Stimulated activated CD8-positive, alpha-beta memory T cell treated with anti-CD3 and anti-CD28 coated beads, Interleukin-4, amount 100 ng/mL, for 1 hour (primary cell): Measurements from ENCODE around the gene DHX36.

Experiments used
- DNase-seq, 2 donors: peaks; one replicate each; pipeline ENCODE4 v3.0.0-alpha.2; 2020; ENCODE audit warnings: low read depth in 2 of 2, low spot score in 1 of 2

The DHX36 gene

DNA sequence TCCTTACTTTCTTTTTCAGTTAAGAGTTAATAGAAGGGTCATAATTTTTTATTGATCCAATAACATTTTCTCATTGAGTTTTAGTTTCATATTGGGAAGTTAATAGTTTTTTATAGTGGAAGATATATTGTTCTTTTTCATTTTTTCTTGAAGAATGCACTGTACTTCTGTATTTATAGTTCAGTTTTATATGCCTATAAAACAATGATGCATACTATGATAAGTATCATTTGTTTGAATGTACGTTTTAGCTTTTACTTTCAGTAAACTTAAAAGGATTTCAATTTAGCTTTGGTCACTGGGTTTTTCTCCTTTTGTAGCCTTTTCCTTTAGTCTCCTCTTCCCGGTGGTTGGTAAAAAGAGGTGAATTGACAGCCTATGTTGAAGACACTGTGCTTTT, 98.8 kb downstream of the DHX36 start:
- DNase-seq = no peak

DNA sequence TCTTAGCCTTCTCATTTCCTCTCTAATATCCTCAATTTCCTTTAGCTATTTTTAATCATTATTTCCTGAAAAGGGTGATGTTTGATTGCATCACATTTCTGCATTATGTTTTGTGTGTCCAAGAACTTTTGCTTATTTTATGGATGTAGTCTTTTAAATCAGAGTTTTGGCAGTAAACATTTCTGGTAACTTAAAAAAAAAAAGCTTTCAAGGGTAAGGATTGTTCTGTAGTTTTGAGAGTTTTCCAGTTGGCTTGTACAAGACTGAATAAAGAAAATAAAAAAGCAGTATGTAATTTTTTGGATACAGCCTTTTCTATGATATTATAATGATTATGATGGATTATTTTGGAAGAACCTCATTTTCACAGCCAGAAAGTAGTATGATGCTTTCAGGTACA, 99.4 kb downstream of the DHX36 start:
- no peak for DNase-seq

DNA sequence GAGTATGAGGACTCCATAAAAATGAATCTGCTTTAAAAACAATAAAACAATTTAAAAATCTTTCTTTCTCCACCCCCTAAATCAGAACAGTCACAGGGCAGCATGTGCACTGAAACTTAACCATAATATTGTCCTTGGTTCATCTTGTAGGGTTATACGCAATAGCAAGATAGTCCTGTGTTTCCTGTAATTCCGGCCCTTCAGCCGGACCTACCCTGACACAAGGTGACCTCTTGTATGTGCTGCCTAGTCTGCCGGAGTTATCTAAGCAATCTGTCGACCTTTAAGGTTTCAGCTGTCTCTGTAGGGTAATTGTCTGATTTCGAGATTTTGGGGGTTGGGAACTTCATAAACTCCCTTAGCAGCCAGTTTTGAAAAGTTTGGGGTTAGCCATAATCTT, 99.9 kb downstream of the DHX36 start:
- DNase-seq = no peak

DNA sequence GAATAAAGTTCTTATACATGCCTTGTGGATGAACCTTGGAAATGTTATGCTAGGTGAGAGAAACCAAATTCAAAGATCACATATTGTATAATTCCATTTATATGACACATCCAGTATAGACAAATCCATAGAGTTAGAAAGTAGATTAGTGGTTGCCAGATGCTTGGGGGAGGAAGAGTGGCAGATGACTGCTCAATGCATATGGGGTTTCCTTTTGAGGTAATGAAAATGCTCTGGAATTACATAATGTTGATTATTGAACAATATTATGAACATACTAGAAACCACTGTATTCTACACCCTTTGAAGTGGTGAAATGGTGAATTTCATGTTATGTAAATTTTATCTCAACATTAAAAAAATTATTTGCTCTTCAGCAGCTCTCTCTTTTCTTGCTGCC, 100.8 kb downstream of the DHX36 start:
- no peak for DNase-seq
